LoVo (cell line): Measurements from ENCODE around the gene ADAMTS2.
"Not testable (repeated sequence)": the region's sequence is repeated elsewhere in the genome, so short reads cannot be mapped to it uniquely, and the experiment has no call there.

ENCODE experiments used
- DNase-seq: peaks from one replicate; pipeline ENCODE4 v3.0.0-alpha.2; 2016; ENCODE audit warnings: low spot score

Gene ADAMTS2

GRCh38 chr5:179123491-179124272 lies 221.6 kb downstream of the ADAMTS2 start:
- DNase-seq: no peak

GRCh38 chr5:179123109-179123426 lies 222.2 kb downstream of the ADAMTS2 start:
- DNase-seq: no peak

GRCh38 chr5:179122411-179123108 lies 222.7 kb downstream of the ADAMTS2 start:
- DNase-seq: no peak

- DNase-seq: no peak
Measured at GRCh38 chr5:179121667-179122111, 223.6 kb downstream of the ADAMTS2 start.

DNA sequence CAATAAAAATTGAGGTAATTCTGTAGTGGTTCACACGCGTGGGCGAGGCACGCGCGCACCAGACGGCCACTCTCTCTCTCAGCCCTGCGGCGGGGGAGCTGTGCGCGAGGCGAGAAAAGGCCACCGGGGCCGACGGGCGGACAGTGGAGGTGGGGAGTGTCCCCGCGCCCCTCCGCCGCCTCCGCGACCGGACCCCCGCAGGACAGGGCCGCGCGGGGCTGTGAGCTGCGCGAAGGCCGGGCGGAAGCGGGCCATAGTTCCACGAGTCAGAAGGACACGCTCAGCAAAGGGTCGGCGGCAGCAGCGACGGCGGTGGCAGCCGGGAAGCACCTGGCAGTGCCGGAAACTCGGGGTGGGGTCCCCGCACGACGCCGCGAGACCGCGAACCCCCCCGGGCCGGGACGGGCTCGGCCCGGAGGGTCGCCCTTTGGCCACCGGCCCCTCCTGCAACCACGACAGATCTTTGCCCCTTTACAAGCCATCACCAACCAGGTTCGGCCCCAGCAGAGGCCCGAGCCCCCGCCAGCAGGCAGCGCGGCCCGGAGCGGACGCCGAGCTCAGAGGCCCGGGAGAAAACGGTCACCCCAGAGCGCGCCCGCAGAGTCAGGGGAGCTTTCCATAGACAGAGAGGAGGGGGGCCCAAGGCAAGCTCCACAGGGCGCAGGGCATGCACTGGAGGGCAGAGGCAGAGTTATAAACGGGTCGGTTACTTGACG lies 224.2 kb downstream of the ADAMTS2 start:
- no peak for DNase-seq

GRCh38 chr5:179120421-179120861 lies 224.8 kb downstream of the ADAMTS2 start:
- no peak for DNase-seq

GRCh38 chr5:179119415-179120170 lies 225.7 kb downstream of the ADAMTS2 start:
- no peak for DNase-seq

DNA sequence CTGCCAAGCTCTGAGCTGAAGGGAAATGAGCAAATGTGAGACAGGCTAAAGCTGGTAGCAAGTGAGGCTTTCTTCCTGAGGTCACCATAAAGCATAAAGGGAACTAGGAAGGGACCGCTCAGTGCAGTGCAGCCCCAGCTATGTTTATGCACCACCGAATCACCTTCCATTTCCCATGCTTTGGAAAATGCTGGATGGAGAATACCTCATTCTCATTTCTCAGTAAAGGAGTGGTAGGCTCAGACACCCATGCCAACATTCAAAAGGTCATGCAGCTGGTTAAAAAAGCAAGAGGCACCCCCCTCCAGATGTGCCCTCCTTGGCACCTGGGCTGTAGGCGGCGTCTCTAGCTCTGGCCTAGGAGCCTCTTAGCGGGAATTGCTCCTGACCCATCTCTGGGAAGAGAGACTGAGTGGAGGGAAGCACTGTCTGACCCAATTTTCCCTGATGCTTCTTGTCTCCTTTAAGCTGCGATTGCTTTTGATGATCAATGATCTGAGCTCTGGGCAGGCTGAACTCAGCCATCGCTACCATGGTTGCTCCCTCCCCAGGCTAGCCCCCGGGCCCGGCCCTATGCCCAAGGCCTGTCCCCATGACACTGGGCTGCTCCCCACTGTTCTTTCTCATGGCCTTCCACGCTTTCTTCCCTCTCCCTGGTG lies 226.4 kb downstream of the ADAMTS2 start:
- DNase-seq: no peak

DNA sequence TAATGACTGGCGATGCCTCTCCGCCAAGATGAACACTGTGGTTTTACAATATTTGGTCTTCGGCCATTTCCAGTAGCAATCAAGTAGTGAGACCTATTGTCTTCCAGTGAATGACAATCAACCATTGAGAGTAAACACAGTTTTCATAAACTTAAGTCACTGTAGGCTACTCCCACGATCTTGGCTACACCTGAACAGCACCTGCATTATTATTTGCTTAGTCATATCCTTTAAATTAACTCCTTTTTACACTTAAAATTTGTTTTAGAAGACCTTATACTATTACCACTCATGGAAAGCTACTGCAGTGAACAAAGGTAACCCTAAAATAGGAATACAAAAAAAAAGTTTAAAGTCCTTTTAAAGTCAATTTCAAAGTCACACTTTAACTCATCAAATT lies 226.9 kb downstream of the ADAMTS2 start:
- no peak for DNase-seq

- no peak for DNase-seq
Measured at GRCh38 chr5:179115845-179116524, 229.3 kb downstream of the ADAMTS2 start.

- DNase-seq: no peak
Measured at GRCh38 chr5:179115307-179115706, 230.0 kb downstream of the ADAMTS2 start.

GRCh38 chr5:179114756-179115155 lies 230.5 kb downstream of the ADAMTS2 start:
- DNase-seq: no peak

- DNase-seq: no peak
Measured at GRCh38 chr5:179113945-179114641, 231.2 kb downstream of the ADAMTS2 start.

- no peak for DNase-seq
Measured at GRCh38 chr5:179113143-179113530, 232.1 kb downstream of the ADAMTS2 start.

DNA sequence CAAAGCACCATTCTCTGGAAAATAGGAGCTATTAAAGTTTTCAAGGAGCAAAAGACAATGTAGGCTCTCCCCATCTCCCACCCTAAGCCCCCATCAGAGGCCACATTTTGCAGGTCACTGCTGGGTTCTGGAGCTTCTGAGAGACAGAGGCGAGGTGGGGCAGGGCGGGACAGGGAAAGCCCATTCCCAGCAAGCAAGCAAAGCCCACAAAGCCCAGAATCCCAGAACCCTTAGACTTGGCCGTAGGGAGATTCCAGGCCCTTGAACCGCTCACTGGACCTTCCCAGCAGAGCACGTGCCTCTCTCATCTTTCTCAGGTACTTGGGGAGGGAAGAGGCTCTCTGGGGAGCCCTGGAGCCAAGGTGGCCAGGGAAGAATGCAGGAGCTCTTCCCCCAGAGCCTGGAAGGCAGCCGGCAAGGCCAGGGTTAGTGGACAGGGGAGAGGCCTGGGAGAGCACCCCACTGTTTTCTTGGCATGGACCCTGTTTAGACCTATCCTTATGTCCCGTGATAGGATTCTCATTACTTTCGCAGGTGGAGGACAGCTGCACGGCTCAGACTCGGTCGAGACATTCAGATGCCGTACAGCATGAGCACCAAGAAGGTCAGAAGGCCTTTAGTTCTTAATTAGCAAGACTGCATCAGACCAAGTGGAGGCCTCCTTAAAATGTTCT lies 232.7 kb downstream of the ADAMTS2 start:
- DNase-seq: no peak

DNA sequence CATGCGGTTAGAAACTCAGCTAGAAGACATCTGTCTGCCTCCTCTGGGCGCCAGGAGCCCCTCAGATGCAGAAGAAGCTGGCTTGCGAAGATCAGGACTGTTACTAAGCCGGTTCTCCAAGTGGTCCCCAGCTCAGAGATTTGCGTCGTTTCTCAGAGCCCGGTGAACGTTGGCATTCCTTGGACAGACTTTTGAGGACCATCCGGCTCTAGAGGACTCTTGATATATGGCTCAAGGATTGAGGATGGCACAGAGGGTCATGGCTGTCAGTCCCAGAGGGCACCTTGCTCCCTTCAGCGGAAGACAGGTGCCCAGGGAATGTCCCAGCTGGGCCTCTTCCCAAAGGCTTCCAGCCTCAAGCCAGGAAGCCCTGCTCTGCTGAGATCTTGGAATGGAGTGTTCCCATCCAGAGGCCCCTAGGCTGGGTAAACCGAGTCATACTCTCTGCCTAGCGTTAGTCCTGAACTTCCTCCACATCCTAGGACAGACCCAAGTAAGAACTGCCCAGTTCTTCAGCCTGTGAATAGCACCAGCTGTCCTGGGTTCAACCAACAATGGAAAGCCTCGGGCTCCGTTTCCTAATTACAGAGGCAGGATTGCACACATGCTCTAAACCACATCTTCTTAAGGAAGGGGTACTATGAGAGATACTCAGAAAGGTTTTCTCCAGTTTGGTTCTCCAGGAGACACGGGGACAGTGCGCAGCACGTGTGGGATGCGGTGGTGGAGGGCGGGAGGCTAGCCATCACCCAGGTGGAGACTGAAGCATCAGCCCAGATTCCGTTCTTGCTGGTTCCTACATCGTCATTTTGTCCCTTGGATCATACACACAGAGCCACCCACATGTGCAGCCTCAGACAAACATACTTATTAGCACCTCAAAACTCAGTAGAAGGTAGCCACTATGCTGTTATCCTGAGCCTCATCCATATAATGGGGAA lies 233.7 kb downstream of the ADAMTS2 start:
- no peak for DNase-seq

DNA sequence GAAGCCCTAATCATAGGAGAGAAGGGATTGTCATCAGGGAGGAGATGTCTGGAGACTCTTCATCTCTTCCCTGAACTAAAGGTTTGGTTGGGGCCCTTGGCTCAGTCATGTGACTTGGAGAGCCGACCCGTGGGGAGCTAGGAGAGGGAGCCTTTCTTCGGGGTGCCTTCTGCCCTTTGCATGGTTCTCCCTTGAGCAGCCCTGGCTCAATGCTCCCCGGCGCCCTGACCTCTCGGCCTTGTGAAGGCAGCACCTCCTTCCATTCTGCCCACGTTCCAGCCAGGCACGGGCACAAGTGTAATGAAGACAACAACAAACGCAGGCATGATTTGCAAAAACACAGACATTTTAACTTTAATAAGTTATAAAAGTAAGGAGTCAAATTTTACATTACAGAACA lies 234.7 kb downstream of the ADAMTS2 start:
- DNase-seq: no peak

DNA sequence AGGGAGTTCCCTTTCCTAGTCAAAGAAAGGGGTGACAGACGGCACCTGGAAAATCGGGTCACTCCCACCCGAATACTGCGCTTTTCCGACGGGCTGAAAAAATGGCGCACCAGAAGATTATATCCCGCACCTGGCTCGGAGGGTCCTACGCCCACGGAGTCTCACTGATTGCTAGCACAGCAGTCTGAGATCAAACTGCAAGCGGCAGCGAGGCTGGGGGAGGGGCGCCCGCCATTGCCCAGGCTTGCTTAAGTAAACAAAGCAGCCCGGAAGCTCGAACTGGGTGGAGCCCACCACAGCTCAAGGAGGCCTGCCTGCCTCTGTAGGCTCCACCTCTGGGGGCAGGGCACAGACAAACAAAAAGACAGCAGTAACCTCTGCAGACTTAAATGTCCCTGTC lies 244.0 kb downstream of the ADAMTS2 start:
- not testable (repeated sequence) for DNase-seq

- DNase-seq: no peak
Measured at GRCh38 chr5:179089502-179089901, 255.8 kb downstream of the ADAMTS2 start.
